ENCODE measurements around the gene ITIH5.
"Not testable (repeated sequence)": the region's sequence is repeated elsewhere in the genome, so short reads cannot be mapped to it uniquely, and the experiment has no call there.

DNA sequence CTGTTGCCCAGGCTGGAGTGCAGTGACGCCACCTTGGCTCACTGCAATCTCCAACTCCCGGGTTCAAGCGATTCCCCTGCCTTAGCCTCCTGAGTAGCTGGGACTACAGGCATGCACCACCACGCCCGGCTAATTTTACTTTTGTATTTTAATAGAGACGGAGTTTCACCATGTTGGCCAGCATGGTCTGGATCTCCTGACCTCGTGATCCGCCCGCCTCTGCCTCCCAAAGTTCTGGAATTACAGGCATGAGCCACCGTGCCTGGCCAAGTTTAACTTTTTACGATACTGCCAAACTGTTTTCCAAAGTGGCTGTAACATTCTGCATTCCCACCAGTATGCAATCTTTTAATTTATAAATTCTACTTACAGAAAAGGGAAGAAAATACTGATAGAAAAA lies 9.7 kb downstream of the ITIH5 start:
- TF ChIP-seq, protein P1, sequence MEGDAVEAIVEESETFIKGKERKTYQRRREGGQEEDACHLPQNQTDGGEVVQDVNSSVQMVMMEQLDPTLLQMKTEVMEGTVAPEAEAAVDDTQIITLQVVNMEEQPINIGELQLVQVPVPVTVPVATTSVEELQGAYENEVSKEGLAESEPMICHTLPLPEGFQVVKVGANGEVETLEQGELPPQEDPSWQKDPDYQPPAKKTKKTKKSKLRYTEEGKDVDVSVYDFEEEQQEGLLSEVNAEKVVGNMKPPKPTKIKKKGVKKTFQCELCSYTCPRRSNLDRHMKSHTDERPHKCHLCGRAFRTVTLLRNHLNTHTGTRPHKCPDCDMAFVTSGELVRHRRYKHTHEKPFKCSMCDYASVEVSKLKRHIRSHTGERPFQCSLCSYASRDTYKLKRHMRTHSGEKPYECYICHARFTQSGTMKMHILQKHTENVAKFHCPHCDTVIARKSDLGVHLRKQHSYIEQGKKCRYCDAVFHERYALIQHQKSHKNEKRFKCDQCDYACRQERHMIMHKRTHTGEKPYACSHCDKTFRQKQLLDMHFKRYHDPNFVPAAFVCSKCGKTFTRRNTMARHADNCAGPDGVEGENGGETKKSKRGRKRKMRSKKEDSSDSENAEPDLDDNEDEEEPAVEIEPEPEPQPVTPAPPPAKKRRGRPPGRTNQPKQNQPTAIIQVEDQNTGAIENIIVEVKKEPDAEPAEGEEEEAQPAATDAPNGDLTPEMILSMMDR (IDR thresholded peaks at IDR 0.05): not testable (repeated sequence)
- TF ChIP-seq POLR2A (IDR thresholded peaks at IDR 0.05): not testable (repeated sequence)
